ENCODE results near the gene CEP170B. TPM values are rescaled to one million over a fixed set of nuclear protein-coding genes. Genes with fewer than 3 reads are reported as not detected.
"Not testable (repeated sequence)": the region's sequence is repeated elsewhere in the genome, so short reads cannot be mapped to it uniquely, and the experiment has no call there.

Gene CEP170B
- total and polyA plus RNA-seq, 2 of the 8 experiments (the other 6 are each of a cell fraction or from before 2014, with no cell fraction given): 9.1 to 33.8 TPM

DNA sequence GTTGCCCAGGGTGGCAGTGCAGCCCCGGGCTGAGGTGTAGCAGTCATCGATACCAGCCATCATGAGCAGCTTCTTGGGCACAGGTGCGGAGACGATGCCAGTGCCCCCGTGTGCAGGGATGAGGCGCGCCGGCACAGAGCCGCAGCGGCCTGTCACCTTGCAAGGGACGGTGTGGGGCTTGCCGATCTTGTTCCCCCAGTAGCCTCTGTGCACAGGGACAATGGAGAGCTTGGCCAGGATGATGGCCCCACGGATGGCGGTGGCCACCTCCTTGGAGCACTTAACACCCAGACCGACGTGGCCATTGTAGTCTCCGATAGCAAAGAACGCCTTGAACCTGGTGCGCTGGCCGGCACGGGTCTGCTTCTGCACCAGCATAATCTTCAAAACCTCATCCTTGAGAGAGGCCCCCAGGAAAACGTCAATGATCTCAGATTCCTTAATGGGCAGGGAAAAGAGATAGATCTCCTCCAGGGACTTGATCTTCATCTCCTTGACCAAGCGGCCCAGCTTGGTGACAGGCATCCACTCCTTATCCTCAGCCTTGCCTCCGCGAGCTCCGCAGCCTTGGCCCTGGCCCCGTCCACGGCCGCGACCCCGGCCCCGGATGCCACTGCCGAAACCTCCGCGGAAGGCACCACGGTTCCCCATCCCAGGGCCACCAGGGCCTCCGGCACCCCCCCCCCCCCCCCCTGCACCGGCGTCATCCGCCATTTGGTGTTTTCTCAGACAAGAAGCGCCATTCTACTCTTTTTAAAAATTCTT, 28.7 kb upstream of the CEP170B start:
- not testable (repeated sequence) for H3K56ac ChIP-seq (replicated peaks; ENCODE audit: insufficient read length, low read depth, low read length); H3K18ac ChIP-seq (ENCODE audit: extremely low read depth, low read length); H3K23ac ChIP-seq (ENCODE audit: insufficient read length); H2BK20ac ChIP-seq (ENCODE audit: low read length); H3K27me3 ChIP-seq (replicated peaks in 1 of 4; ENCODE audit: control insufficient read depth in 3 of 4, extremely low read depth in 1 of 4, insufficient read depth in 3 of 4, low read length in 3 of 4); H3K79me2 ChIP-seq (ENCODE audit: control insufficient read depth in 1 of 2, insufficient read depth in 2 of 2, low read length in 2 of 2); H2AK5ac ChIP-seq (ENCODE audit: low read depth, low read length); H3K79me1 ChIP-seq (ENCODE audit: low read depth, low read length); FAIRE-seq; DNase-seq (ENCODE audit: low read depth in 1 of 2, low spot score in 2 of 2); H3K4me2 ChIP-seq (ENCODE audit: insufficient read depth in 1 of 2, low read depth in 2 of 2, low read length in 2 of 2); H3K9ac ChIP-seq (replicated peaks in 1 of 4; ENCODE audit: extremely low read depth in 1 of 4, low read depth in 3 of 4, low read length in 3 of 4); H3K4ac ChIP-seq (replicated peaks; ENCODE audit: insufficient read length, low read depth, low read length); H3K23me2 ChIP-seq (ENCODE audit: low read depth, low read length); H4K5ac ChIP-seq (ENCODE audit: insufficient read length, low read depth, low read length); H3K4me3 ChIP-seq (ENCODE audit: extremely low read depth in 1 of 4, insufficient read depth in 2 of 4, low read depth in 3 of 4, low read length in 4 of 4); H4K20me1 ChIP-seq (replicated peaks in 1 of 2; ENCODE audit: control insufficient read depth in 1 of 2, insufficient read depth in 2 of 2, low read length in 2 of 2); H4K8ac ChIP-seq (ENCODE audit: extremely low read depth, insufficient read depth, low read length); H3K27ac ChIP-seq (ENCODE audit: low read depth, low read length); H2AFZ ChIP-seq (ENCODE audit: low read length); H3K9me3 ChIP-seq (ENCODE audit: insufficient read depth in 2 of 2, low read depth in 1 of 2, low read length in 1 of 2); H2BK12ac ChIP-seq (ENCODE audit: low read depth, low read length); H3K4me1 ChIP-seq (replicated peaks in 1 of 4; ENCODE audit: control insufficient read depth in 3 of 4, insufficient read depth in 4 of 4, low read length in 3 of 4); H2BK15ac ChIP-seq (ENCODE audit: low read length); H3K36me3 ChIP-seq (ENCODE audit: control insufficient read depth in 2 of 4, insufficient read depth in 4 of 4, low read length in 3 of 4); H4K91ac ChIP-seq (replicated peaks; ENCODE audit: insufficient read length, low read length); H2BK5ac ChIP-seq (ENCODE audit: low read depth, low read length); H3K14ac ChIP-seq (ENCODE audit: insufficient read length); H2BK120ac ChIP-seq (replicated peaks; ENCODE audit: low read depth, low read length)
- POLR2A ChIA-PET (ENCODE audit: partially characterized antibody): interaction anchor here (0.6 kb wide), 1 partner anchor 21 kb away, joined by 3 read pairs; no protein-coding TSS in a partner anchor
- CTCF ChIA-PET (ENCODE audit: partially characterized antibody): interaction anchor here (1.5 kb wide), 1 partner anchor 8 kb away, joined by 5 read pairs; no protein-coding TSS in a partner anchor
- WGBS, 2 experiments (ENCODE audit: extremely low coverage in 1 of 2, insufficient coverage in 1 of 2, insufficient read length in 1 of 2, insufficient replicate concordance in 2 of 2, low coverage in 1 of 2, low lambda C conversion rate in 2 of 2, missing lambda C conversion rate in 1 of 2): 85% methylated on average over 9 of the region's 41 CpGs; no CpG with 5 or more reads in 1 of the 2 experiments

Data from H1 (cell line).